Subcutaneous abdominal adipose tissue (tissue), 5 donors: ENCODE results near the gene PDE3B.
"Not testable (repeated sequence)": the region's sequence is repeated elsewhere in the genome, so short reads cannot be mapped to it uniquely, and the experiment has no call there.

Source experiments
- H3K27ac ChIP-seq: one replicate; pipeline ENCODE4 v1.7.0; 2013; ENCODE audit warnings: low read depth, mild to moderate bottlenecking, inconsistent platforms, low read length, moderate library complexity
- H3K27me3 ChIP-seq, 5 donors: one replicate each; pipeline ENCODE4 v1.7.0; 2013; ENCODE audit warnings: low read length in 5 of 5, inconsistent platforms in 1 of 5; ENCODE audit not compliant: control insufficient read depth in 5 of 5, insufficient read depth in 4 of 5
- H3K36me3 ChIP-seq, 5 donors: one replicate each; pipeline ENCODE4 v1.7.0; 2013; ENCODE audit warnings: low read length in 5 of 5; ENCODE audit not compliant: control insufficient read depth in 5 of 5, insufficient read depth in 5 of 5
- H3K4me1 ChIP-seq, 5 donors: one replicate each; pipeline ENCODE4 v1.7.0; 2013; ENCODE audit warnings: low read length in 5 of 5, mild to moderate bottlenecking in 3 of 5, moderate library complexity in 1 of 5; ENCODE audit not compliant: control insufficient read depth in 5 of 5, insufficient read depth in 5 of 5
- H3K4me3 ChIP-seq, 5 donors: one replicate each; pipeline ENCODE4 v1.7.0; 2013; ENCODE audit warnings: low read length in 5 of 5, low read depth in 1 of 5
- H3K9ac ChIP-seq, 5 donors: one replicate each; pipeline ENCODE4 v1.7.0; 2013; ENCODE audit warnings: low read length in 5 of 5, mild to moderate bottlenecking in 4 of 5, moderate library complexity in 3 of 5
- H3K9me3 ChIP-seq, 5 donors: one replicate each; pipeline ENCODE4 v1.7.0; 2013; ENCODE audit warnings: low read length in 5 of 5; ENCODE audit not compliant: control insufficient read depth in 5 of 5
- donor health status: healthy.
- donor health status: healthy.
- donor health status: healthy.
- donor health status: healthy.
- donor health status: healthy.

PDE3B gene

DNA sequence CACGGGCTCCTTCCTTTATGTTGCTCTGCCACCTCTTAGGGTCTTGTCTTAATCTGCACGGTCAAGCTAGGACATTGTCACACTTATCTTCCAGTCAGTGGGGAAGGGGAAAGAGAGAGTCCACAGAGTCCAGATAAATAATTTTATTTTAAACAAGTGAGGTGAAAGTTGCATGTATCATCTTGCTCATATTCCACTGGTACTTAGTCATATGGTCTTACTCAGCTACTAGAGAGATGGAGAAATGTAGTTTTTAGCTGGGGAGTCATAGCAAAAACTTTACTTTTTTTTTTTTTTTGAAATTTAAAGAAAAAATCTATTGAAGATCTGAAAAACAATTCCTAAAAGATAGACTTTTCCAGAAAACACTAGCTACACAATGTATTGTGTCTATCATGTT lies 29.0 kb downstream of the PDE3B start:
- peak overlapping the region; percentile 72 for H3K27ac ChIP-seq
- H3K27me3 ChIP-seq, result no peaks in the 10 kb centered on the region
- peaks cover 0 to 2% (median 0%) of the 10 kb centered on the region in 5 donors for H3K4me1 ChIP-seq
- no peak overlapping the region for H3K4me3 ChIP-seq
- H3K9me3 ChIP-seq, result no peaks in the 10 kb centered on the region
- peaks cover 0 to 6% (median 0%) of the 10 kb centered on the region in 5 donors for H3K36me3 ChIP-seq
- H3K9ac ChIP-seq, result no peak overlapping the region

DNA sequence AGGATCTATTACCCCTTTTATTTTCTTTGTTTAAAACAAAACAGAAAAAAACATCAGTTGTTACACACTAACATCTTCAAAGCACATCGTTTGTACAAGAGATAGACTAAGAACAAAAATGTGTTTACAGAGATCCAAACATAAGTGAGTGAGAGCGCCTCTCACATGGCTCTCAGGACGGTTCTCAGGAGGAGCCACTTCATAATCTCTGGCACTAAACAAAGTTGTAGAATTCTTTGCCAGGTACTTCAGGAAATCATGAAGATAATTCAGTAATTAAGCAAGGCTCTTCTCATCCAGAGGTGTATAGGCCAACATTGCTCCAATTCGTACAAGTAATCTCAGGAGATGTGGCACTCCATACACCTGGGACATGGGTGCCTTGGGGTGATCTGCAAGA lies 29.8 kb downstream of the PDE3B start:
- no peak overlapping the region for H3K9ac ChIP-seq
- H3K4me1 ChIP-seq, result peaks cover 0 to 2% (median 0%) of the 10 kb centered on the region in 5 donors
- H3K36me3 ChIP-seq, result peaks cover 0 to 6% (median 0%) of the 10 kb centered on the region in 5 donors
- H3K4me3 ChIP-seq, result no peak overlapping the region
- no peaks in the 10 kb centered on the region for H3K9me3 ChIP-seq
- no peaks in the 10 kb centered on the region for H3K27me3 ChIP-seq
- H3K27ac ChIP-seq, result peak overlapping the region; percentile 65

- Histone ChIP-seq H3K9ac (no peak overlapping the region), H3K9me3 (no peaks in the 10 kb centered on the region), H3K27me3 (no peaks in the 10 kb centered on the region), H3K4me1 (peaks cover 0 to 2% (median 0%) of the 10 kb centered on the region in 5 donors), H3K4me3 (no peak overlapping the region), H3K36me3 (peaks cover 0 to 6% (median 0%) of the 10 kb centered on the region in 5 donors), H3K27ac (peak overlapping the region; percentile 65)
Measured at GRCh38 chr11:14673824-14674405, 30.3 kb downstream of the PDE3B start.

DNA sequence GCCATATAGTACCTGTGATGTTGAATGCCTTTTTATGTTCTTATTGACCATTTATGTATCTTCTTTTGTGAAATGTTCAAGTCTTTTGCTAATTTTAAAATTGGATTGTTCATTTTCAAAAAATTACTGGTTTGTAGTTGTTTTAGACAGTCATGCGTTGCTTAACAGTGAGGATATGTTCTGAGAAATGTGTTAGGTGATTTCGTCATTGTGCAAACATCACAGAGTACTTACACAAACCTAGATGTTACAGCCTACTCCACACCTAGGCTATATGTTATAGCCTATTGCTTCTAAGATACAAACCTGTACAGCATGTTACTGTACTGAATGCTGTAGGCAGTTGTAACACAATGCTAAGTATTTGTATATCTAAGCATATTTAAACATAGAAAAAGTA lies 32.5 kb downstream of the PDE3B start:
- H3K4me1 ChIP-seq, result peaks cover 0 to 2% (median 0%) of the 10 kb centered on the region in 5 donors
- no peak overlapping the region for H3K27ac ChIP-seq
- H3K36me3 ChIP-seq, result peaks cover 0 to 6% (median 0%) of the 10 kb centered on the region in 5 donors
- no peak overlapping the region for H3K9ac ChIP-seq
- H3K27me3 ChIP-seq, result no peaks in the 10 kb centered on the region
- H3K4me3 ChIP-seq, result no peak overlapping the region
- H3K9me3 ChIP-seq, result peaks cover 0 to 5% (median 0%) of the 10 kb centered on the region in 5 donors

GRCh38 chr11:14677146-14677545 lies 33.5 kb downstream of the PDE3B start:
- Histone ChIP-seq H3K27ac (no peak overlapping the region), H3K27me3 (no peaks in the 10 kb centered on the region), H3K9me3 (peaks cover 0 to 5% (median 0%) of the 10 kb centered on the region in 5 donors), H3K4me3 (no peak overlapping the region), H3K36me3 (peaks cover 0 to 6% (median 0%) of the 10 kb centered on the region in 5 donors), H3K9ac (no peak overlapping the region), H3K4me1 (peaks cover 0 to 2% (median 0%) of the 10 kb centered on the region in 5 donors)

- Histone ChIP-seq H3K4me3 (no peak overlapping the region), H3K36me3 (peaks cover 0 to 6% (median 0%) of the 10 kb centered on the region in 5 donors), H3K27me3 (no peaks in the 10 kb centered on the region), H3K27ac (no peak overlapping the region), H3K9me3 (peaks cover 0 to 5% (median 0%) of the 10 kb centered on the region in 5 donors), H3K4me1 (peaks cover 0 to 2% (median 0%) of the 10 kb centered on the region in 5 donors), H3K9ac (no peak overlapping the region)
Measured at GRCh38 chr11:14678350-14678749, 34.7 kb downstream of the PDE3B start.

- Histone ChIP-seq H3K27me3 (no peaks in the 10 kb centered on the region), H3K9ac (no peak overlapping the region), H3K9me3 (peaks cover 0 to 5% (median 3%) of the 10 kb centered on the region in 5 donors), H3K27ac (no peak overlapping the region), H3K36me3 (peaks cover 0 to 6% (median 0%) of the 10 kb centered on the region in 5 donors), H3K4me1 (no peaks in the 10 kb centered on the region), H3K4me3 (no peak overlapping the region)
Measured at GRCh38 chr11:14679662-14680061, 36.1 kb downstream of the PDE3B start.

DNA sequence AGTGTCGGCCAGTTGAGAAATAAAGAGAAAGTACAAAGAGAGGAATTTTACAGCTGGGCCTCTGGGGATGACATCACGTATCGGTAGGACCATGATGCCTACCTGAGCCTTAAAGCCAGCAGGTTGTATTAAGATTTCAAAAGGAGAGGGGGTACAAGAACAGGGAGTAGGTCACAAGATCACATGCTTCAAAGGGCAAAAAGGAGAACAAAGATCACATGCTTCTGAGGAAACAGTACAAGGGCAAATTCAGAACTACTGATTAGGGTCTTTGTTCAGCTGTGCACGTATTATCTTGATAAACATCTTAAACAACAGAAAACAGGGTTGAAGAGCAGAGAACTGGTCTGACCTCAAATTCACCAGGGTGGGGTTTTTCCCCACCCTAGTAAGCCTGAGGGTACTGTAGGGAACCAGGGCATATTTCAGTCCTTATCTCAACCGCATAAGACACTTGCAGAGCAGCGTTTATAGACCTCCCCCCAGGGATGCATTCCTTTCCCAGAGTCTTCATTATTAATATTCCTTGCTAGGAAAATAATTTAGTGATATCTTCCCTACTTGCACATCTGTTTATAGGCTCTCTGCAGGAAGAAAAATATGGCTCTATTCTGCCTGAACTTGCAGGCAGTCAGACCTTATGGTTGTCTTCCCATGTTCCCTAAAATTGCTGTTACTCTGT lies 40.8 kb downstream of the PDE3B start:
- not testable (repeated sequence) for H3K9me3 ChIP-seq, H3K36me3 ChIP-seq, H3K4me1 ChIP-seq, H3K27ac ChIP-seq, H3K4me3 ChIP-seq, H3K27me3 ChIP-seq, H3K9ac ChIP-seq

DNA sequence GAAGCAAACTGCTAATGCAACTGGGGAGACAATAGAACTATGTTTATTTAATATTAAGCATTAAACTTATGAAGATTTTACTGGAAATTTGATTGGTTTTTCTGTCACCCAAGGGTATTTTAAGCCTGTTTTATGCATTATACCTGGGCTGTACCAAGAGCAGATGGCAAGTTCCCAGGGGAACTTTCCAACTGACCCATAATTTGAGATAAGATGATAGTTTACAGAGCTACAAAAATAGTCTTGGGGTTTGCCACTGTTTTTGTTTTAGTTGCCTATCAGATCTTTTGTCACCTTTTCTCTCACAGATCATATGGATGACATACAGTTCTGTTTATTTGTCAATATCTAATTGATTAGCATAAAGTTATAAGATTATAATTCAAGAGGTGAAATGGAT lies 43.9 kb downstream of the PDE3B start:
- H3K36me3 ChIP-seq, result no peaks in the 10 kb centered on the region
- H3K27me3 ChIP-seq, result no peaks in the 10 kb centered on the region
- H3K27ac ChIP-seq, result no peak overlapping the region
- H3K9ac ChIP-seq, result no peak overlapping the region
- H3K4me3 ChIP-seq, result no peak overlapping the region
- peaks cover 0 to 5% (median 0%) of the 10 kb centered on the region in 5 donors for H3K4me1 ChIP-seq
- peaks cover 0 to 5% (median 0%) of the 10 kb centered on the region in 5 donors for H3K9me3 ChIP-seq

GRCh38 chr11:14687943-14688627 lies 44.5 kb downstream of the PDE3B start:
- Histone ChIP-seq H3K36me3 (peaks cover 0 to 1% (median 0%) of the 10 kb centered on the region in 5 donors), H3K27me3 (no peaks in the 10 kb centered on the region), H3K9me3 (peaks cover 0 to 5% (median under 1%) of the 10 kb centered on the region in 5 donors), H3K4me1 (peaks cover 0 to 5% (median 0%) of the 10 kb centered on the region in 5 donors), H3K4me3 (no peak overlapping the region), H3K9ac (no peak overlapping the region), H3K27ac (no peak overlapping the region)
